Epithelial cell of umbilical artery (primary cell): ENCODE results near the gene RFX4. TPM values are rescaled to one million over a fixed set of nuclear protein-coding genes. Genes with fewer than 3 reads are reported as not detected.

Experiments used
- total RNA-seq: library from RNA; depleted of rRNA; stranded (reverse); fragments of >200 nt; gene quantifications from 2 replicates; pipeline ENCODE4 v1.2.3, GENCODE V29; 2014

The RFX4 gene
- total RNA-seq = not detected in 2 replicates

GRCh38 chr12:106582641-106583230 is at the start of gene RFX4:
TSS of gene RFX4 (plus strand) at chr12:106583004. CDS start at chr12:106583321, 317 bp downstream.

GRCh38 chr12:106774005-106774807 is 191.4 kb downstream of the RFX4 start, which contains the start of gene RIC8B:
TSS of gene RIC8B (plus strand) at chr12:106774682. CDS start at chr12:106774746, 64 bp downstream.

Other genes starting within 250 kb of the RFX4 start
- 9.1 and 13.7 TPM in 2 replicates for gene POLR3B, start 225.3 kb upstream of the RFX4 start, total RNA-seq
- 7.1 and 14.0 TPM in 2 replicates for gene RIC8B, start 191.7 kb downstream of the RFX4 start, total RNA-seq